GM23248 (cell line): ENCODE data around the gene MYT1.

ENCODE experiments used
- EZH2 ChIP-seq: fragments of 200-600 bp; sonication (generic); IDR thresholded peaks from 2 replicates; pipeline ENCODE4 v1.6.1; 2018; ENCODE audit warnings: antibody characterized with exemption, mild to moderate bottlenecking; ENCODE audit not compliant: insufficient read depth, poor library complexity, severe bottlenecking
- EZH2phosphoT487 ChIP-seq: fragments of 200-600 bp; sonication (generic); IDR thresholded peaks from 2 replicates; pipeline ENCODE4 v1.6.1; 2018; ENCODE audit warnings: antibody characterized with exemption, moderate library complexity, mild to moderate bottlenecking, low read depth; ENCODE audit not compliant: insufficient read depth

- TF ChIP-seq EZH2 (no peak), EZH2phosphoT487 (no peak)
Measured at GRCh38 chr20:64283646-64284045, 119.4 kb downstream of the MYT1 start.
